Measurements from ENCODE around the gene KRT23. TPM values are rescaled to one million over a fixed set of nuclear protein-coding genes. Genes with fewer than 3 reads are reported as not detected.

KRT23 gene
- total and polyA plus RNA-seq, 9 donors: 0.08 to 6.5 (median 0.24) TPM; not detected in 1

DNA sequence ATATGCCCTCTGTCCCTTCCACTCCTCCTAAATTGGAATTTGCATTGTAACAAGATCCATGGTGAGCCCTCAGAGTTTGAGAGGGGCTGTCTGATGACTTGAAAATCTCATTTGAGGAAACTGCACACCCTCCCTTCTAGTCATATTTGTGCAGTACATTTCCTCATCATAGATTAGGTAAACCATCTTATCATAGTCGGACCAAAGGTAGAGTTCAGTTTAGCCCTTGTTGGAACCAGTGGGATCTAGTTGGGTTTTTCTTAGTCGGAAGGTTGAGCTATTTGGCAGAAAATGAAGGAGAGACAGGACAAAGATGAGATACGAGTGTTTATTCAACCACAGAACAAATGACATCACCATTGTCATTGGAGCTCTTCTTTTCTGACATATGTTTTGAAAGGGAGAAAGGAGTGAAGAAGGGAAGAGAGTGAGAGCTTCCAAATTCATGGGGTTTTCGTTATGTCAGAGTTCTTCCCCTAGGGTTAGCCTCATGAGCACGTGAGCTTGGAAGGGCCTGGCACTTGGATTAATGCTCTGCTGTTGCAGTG, 36.6 kb downstream of the KRT23 start:
- H3K27ac ChIP-seq (ENCODE audit: low read length): no peak overlapping the region
- no peaks in the 10 kb centered on the region for H3K9me3 ChIP-seq (replicated peaks; ENCODE audit: control insufficient read depth, low read depth, low read length)
- no peaks in the 10 kb centered on the region for H3K4me1 ChIP-seq (ENCODE audit: control insufficient read depth, insufficient read depth, low read length)
- no peak overlapping the region for H3K4me3 ChIP-seq (ENCODE audit: low read length)
- no peaks in the 10 kb centered on the region for H3K36me3 ChIP-seq (ENCODE audit: control insufficient read depth, insufficient read depth, low read length)
- 29% methylated on average over 1 of the region's 5 CpGs for WGBS (ENCODE audit: insufficient coverage)
- DNase-seq: no peak
- peaks cover 3% of the 10 kb centered on the region for H3K27me3 ChIP-seq (ENCODE audit: control insufficient read depth, insufficient read depth, low read length)

DNA sequence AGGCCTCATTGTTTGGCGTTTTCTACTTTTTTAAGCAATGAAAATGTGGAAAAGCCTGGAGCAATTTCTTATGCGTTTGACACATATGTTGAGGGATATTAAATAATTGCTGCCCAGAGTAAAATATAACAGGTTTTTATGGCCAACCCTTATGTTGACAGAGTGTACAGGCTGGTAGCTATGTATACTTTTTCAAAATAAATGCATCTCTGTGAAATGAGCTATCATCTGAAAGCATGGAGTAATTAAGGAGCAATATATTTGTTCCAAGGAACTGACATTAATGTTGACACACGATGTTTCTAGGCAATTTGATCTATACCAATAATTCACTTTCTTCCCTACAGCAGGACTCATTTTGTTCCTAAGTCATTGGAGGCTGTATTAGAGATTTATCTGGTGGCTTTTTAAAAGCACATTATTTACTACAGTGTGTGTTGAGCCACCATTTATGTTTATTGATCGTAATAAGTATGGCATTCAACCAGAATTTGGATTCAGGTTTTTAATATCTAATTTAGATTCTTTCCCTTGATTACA, 40.5 kb downstream of the KRT23 start:
- Histone ChIP-seq H3K36me3 (ENCODE audit: control insufficient read depth, insufficient read depth, low read length) (no peaks in the 10 kb centered on the region), H3K9me3 (replicated peaks; ENCODE audit: control insufficient read depth, low read depth, low read length) (no peaks in the 10 kb centered on the region), H3K4me3 (ENCODE audit: low read length) (no peak overlapping the region), H3K27ac (ENCODE audit: low read length) (no peak overlapping the region), H3K27me3 (ENCODE audit: control insufficient read depth, insufficient read depth, low read length) (no peaks in the 10 kb centered on the region), H3K4me1 (ENCODE audit: control insufficient read depth, insufficient read depth, low read length) (no peaks in the 10 kb centered on the region)
- no peak for DNase-seq
- WGBS (ENCODE audit: insufficient coverage): 86% methylated on average over 1 of the region's 4 CpGs

DNA sequence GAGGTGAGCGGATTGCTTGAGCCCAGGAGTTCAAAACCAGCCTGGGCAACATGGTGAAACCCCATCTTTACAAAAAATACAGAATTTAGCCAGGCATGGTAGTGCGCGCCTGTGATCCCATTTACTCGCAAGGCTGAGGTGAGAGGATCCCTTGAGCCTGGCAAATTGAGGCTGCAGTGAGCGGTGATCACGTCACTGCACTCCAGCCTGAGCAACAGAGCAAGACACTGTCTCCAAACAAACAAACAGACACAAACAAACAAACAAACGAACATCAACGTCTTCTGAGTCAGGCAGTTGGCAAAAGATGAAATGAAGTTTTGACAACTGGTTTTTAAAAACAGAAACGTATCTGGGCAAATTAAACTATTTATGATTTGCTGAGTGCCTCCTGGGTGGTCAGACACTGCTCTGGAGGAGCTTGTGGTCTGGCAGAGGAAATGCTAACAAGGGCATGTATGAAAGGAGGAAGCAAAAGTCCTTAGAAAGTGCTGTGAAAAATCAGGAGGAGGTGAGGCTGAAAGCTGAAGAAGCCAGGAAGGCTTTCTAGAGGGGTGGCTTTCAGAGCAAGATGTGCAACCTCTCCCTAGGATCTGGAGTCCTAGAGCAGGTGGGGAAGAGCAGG, 42.2 kb downstream of the KRT23 start:
- Histone ChIP-seq H3K36me3 (ENCODE audit: control insufficient read depth, insufficient read depth, low read length) (no peaks in the 10 kb centered on the region), H3K9me3 (replicated peaks; ENCODE audit: control insufficient read depth, low read depth, low read length) (no peaks in the 10 kb centered on the region), H3K4me1 (ENCODE audit: control insufficient read depth, insufficient read depth, low read length) (no peaks in the 10 kb centered on the region), H3K4me3 (ENCODE audit: low read length) (no peak overlapping the region), H3K27ac (ENCODE audit: low read length) (no peak overlapping the region), H3K27me3 (ENCODE audit: control insufficient read depth, insufficient read depth, low read length) (no peaks in the 10 kb centered on the region)
- no peak for DNase-seq
- 0% methylated on average over 1 of the region's 9 CpGs for WGBS (ENCODE audit: insufficient coverage)

DNA sequence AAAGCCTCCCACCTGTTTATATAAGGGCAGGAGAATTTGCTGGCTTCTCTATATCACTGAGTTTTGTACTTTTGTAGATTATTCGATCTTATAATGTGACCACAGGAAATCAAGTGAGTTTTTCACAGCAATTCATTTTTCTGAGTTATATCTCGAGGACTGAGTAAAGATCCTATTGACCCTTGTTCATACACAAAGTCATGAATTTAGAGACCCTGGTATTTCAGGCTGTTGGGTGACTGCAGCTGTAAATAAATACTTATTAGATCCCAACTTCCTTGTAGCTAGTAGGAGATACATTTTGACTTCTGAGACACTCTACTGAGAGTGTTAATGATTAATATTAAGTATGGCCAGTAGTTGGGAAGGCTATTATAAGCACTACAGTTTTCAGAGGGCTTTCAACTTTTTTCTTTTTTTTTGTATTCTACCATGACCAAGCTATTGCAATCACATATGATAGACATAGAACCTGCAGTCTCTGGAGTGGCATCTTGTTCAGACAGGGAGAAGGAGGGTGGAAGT, 49.2 kb downstream of the KRT23 start:
- H3K9me3 ChIP-seq (replicated peaks; ENCODE audit: control insufficient read depth, low read depth, low read length): no peaks in the 10 kb centered on the region
- no peaks in the 10 kb centered on the region for H3K4me1 ChIP-seq (ENCODE audit: control insufficient read depth, insufficient read depth, low read length)
- no peak overlapping the region for H3K27ac ChIP-seq (ENCODE audit: low read length)
- no peak overlapping the region for H3K4me3 ChIP-seq (ENCODE audit: low read length)
- DNase-seq: no peak
- no peaks in the 10 kb centered on the region for H3K36me3 ChIP-seq (ENCODE audit: control insufficient read depth, insufficient read depth, low read length)
- H3K27me3 ChIP-seq (ENCODE audit: control insufficient read depth, insufficient read depth, low read length): peaks cover 2% of the 10 kb centered on the region
- no CpG with 5 or more reads among the region's 2 CpGs for WGBS (ENCODE audit: insufficient coverage)

DNA sequence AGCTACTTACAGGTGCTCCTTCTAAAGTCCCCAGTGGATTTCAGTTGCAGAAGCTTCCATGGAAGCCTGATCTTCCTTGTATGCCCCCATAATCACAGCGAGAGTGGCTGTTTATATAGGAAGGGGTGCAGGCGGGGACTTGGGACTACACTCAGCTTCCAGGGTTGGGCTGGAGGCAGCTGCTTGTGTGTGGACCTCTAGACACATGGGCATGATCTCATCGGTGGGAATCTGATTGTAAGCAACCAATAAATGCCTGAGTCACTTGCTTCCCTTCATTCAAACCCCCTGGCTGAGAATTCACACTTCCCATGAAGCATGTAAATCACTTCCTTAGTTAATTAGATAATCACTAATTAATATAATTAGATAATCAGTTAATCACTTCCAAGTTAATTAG, 51.4 kb downstream of the KRT23 start:
- no peaks in the 10 kb centered on the region for H3K9me3 ChIP-seq (replicated peaks; ENCODE audit: control insufficient read depth, low read depth, low read length)
- peaks cover 2% of the 10 kb centered on the region for H3K27me3 ChIP-seq (ENCODE audit: control insufficient read depth, insufficient read depth, low read length)
- no peak overlapping the region for H3K27ac ChIP-seq (ENCODE audit: low read length)
- H3K4me1 ChIP-seq (ENCODE audit: control insufficient read depth, insufficient read depth, low read length): no peaks in the 10 kb centered on the region
- no peaks in the 10 kb centered on the region for H3K36me3 ChIP-seq (ENCODE audit: control insufficient read depth, insufficient read depth, low read length)
- 83% methylated on average over 1 of the region's 3 CpGs for WGBS (ENCODE audit: insufficient coverage)
- DNase-seq: no peak
- H3K4me3 ChIP-seq (ENCODE audit: low read length): no peak overlapping the region

DNA sequence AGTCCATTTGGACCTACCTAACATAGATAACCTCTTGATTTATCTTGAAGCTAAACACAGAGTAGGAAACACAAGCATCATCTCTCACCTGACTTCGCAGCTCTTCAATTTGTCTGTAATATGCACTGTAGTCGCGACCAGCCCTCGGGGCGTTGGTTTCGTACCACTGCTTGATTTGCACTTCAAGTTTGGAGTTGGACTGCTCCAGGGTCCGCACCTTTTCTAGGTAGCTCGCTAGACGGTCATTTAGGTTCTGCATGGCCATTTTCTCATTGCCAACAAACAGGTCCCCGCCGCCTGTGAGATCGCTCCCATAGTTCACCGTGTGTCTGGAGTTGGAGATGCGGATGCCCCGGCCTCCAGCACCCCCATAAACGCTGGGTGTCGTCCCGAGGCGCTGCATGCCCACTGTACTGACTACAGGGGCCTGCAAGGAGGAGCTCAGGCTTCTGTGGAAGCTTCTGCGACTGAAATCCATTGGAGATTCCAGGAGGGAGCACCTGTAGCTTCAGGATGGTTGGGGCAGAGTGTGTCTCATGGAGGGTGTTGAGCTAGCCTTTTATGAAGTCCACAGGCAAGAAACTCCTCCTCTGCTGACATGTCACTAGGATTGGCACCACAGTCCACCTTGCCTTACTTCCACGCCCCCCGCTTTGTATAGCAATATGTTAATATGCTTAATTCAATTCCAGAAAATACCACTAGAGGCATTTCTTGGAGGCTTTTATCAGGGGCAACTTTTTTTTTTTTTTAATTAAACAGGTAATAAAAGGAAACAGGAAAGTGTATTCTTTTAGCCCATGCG, 52.5 kb downstream of the KRT23 start, which contains the start of gene KRT20:
Gene KRT20, minus strand, starts transcription at position 535 of the 805 bp plus-strand sequence. Its CDS starts 57 bp downstream, at position 478.
- WGBS (ENCODE audit: insufficient coverage): 89% methylated on average over 20 of the region's 23 CpGs
- H3K4me1 ChIP-seq (ENCODE audit: control insufficient read depth, insufficient read depth, low read length): no peaks in the 10 kb centered on the region
- no peaks in the 10 kb centered on the region for H3K9me3 ChIP-seq (replicated peaks; ENCODE audit: control insufficient read depth, low read depth, low read length)
- H3K27ac ChIP-seq (ENCODE audit: low read length): no peak within 1 kb of the TSS
- H3K4me3 ChIP-seq (ENCODE audit: low read length): no peak within 1 kb of the TSS
- no peaks in the 10 kb centered on the region for H3K36me3 ChIP-seq (ENCODE audit: control insufficient read depth, insufficient read depth, low read length)
- DNase-seq: no peak
- H3K27me3 ChIP-seq (ENCODE audit: control insufficient read depth, insufficient read depth, low read length): peaks cover 2% of the 10 kb centered on the region

DNA sequence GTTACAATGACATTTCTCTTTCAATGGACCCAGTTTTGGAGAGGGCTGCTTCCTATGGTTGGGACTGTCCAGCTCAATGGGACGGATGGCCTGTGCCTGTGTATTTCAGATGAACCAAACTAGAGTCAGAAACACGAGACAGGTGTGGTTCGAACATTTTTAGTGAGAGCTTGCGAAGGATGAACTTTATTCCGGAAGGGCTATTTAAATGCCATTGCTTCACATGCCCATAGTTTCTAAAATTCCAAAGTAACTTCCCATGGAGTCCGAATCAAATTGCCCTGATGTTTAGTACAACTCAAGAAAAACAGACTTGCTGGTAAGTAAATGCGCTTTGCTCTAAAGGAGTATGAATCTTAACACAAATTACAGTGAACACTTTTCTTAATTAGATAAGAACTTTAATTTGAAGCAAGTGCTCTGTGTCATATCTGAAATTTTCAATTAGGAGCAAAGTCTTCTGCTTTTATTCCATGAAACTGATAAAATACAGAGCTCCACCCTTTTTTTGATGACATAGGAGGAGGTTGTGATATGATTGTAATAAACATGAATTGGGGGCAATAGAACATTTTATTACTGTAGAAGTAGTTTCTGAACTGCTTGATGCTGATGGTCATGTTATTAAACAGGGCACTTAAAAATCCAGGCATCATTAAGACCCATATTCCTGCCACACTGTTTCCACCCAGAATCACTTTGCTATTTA, 53.7 kb downstream of the KRT23 start:
- Histone ChIP-seq H3K27me3 (ENCODE audit: control insufficient read depth, insufficient read depth, low read length) (peaks cover 2% of the 10 kb centered on the region), H3K27ac (ENCODE audit: low read length) (no peak overlapping the region), H3K4me3 (ENCODE audit: low read length) (no peak overlapping the region), H3K4me1 (ENCODE audit: control insufficient read depth, insufficient read depth, low read length) (no peaks in the 10 kb centered on the region), H3K9me3 (replicated peaks; ENCODE audit: control insufficient read depth, low read depth, low read length) (no peaks in the 10 kb centered on the region), H3K36me3 (ENCODE audit: control insufficient read depth, insufficient read depth, low read length) (no peaks in the 10 kb centered on the region)
- WGBS (ENCODE audit: insufficient coverage): 93% methylated on average over 3 of the region's 7 CpGs
- DNase-seq: no peak

DNA sequence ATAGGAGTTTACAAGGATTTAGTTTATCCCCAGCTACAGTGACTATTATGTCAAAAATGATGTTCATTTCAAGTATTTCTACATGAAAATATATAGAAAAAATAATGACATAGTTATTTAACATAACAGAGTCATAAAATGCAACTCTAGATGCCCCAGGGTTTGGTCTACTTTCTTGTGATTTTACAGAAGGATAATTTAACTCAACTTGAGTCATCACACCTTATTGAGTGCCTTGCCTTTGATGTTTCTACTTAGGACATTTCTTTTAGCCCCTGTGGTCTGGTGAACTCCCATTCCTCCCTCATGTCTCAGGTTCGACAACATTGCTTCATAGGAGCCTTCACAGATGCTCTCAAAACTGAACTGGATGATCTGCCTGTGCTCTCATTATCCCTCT, 54.4 kb downstream of the KRT23 start:
- no peak for DNase-seq
- no peak overlapping the region for H3K4me3 ChIP-seq (ENCODE audit: low read length)
- H3K9me3 ChIP-seq (replicated peaks; ENCODE audit: control insufficient read depth, low read depth, low read length): no peaks in the 10 kb centered on the region
- no peak overlapping the region for H3K27ac ChIP-seq (ENCODE audit: low read length)
- 92% methylated on average over 1 of the region's 1 CpG for WGBS (ENCODE audit: insufficient coverage)
- H3K27me3 ChIP-seq (ENCODE audit: control insufficient read depth, insufficient read depth, low read length): peaks cover 2% of the 10 kb centered on the region
- H3K4me1 ChIP-seq (ENCODE audit: control insufficient read depth, insufficient read depth, low read length): no peaks in the 10 kb centered on the region
- H3K36me3 ChIP-seq (ENCODE audit: control insufficient read depth, insufficient read depth, low read length): no peaks in the 10 kb centered on the region

DNA sequence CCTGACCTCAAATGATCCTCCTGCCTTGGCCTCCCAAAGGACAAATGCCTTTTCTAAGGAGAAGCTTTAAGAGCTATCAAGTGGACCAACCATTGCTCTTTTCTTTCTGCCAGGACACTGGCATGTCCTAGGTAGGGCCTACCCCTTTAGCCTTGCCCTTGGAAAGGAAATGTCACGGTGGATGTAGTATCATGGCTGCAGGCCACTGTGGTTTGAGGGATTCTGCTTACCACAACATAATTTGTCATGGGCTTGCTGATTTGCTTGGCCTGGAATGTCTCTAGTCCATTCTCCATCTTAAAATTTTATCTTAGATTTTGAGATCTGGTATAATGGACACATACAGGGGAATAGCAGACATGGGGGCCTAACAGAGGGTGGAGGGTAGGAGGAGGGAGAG, 58.4 kb downstream of the KRT23 start:
- Histone ChIP-seq H3K36me3 (ENCODE audit: control insufficient read depth, insufficient read depth, low read length) (no peaks in the 10 kb centered on the region), H3K9me3 (replicated peaks; ENCODE audit: control insufficient read depth, low read depth, low read length) (no peaks in the 10 kb centered on the region), H3K4me1 (ENCODE audit: control insufficient read depth, insufficient read depth, low read length) (no peaks in the 10 kb centered on the region), H3K4me3 (ENCODE audit: low read length) (no peak overlapping the region), H3K27ac (ENCODE audit: low read length) (no peak overlapping the region), H3K27me3 (ENCODE audit: control insufficient read depth, insufficient read depth, low read length) (no peaks in the 10 kb centered on the region)
- no CpG with 5 or more reads among the region's 1 CpG for WGBS (ENCODE audit: insufficient coverage)
- DNase-seq: no peak

Measured in muscle of leg (tissue), 11 donors.